Endodermal cell (in vitro differentiated cells): Measurements from ENCODE around the gene SEC22A. TPM values are rescaled to one million over a fixed set of nuclear protein-coding genes. Genes with fewer than 3 reads are reported as not detected.

Experiments
- DNase-seq: peaks from one replicate; pipeline ENCODE4 v3.0.0-alpha.2; 2017
- H3K27ac ChIP-seq: 2 replicates; pipeline ENCODE4 v1.5.1; 2013; ENCODE audit warnings: mild to moderate bottlenecking, low read depth, low read length, moderate library complexity
- H3K27me3 ChIP-seq: 2 replicates; pipeline ENCODE4 v1.6.1; 2013; ENCODE audit warnings: mild to moderate bottlenecking, low read length, moderate library complexity; ENCODE audit not compliant: insufficient read depth, control insufficient read depth, poor library complexity, severe bottlenecking
- H3K36me3 ChIP-seq: 2 replicates; pipeline ENCODE4 v1.7.0; 2013; ENCODE audit warnings: mild to moderate bottlenecking, low read length, moderate library complexity; ENCODE audit not compliant: control insufficient read depth, insufficient read depth
- H3K4me1 ChIP-seq: one replicate; pipeline ENCODE4 v1.7.0; 2013; ENCODE audit warnings: low read length; ENCODE audit not compliant: control insufficient read depth, insufficient read depth
- H3K4me3 ChIP-seq: 2 replicates; pipeline ENCODE4 v1.5.1; 2013; ENCODE audit warnings: mild to moderate bottlenecking, low read length, moderate library complexity
- H3K9ac ChIP-seq: 2 replicates; pipeline ENCODE4 v1.6.1; 2013; ENCODE audit warnings: mild to moderate bottlenecking, low read length, moderate library complexity; ENCODE audit not compliant: poor library complexity, severe bottlenecking; ENCODE audit errors: extremely low read depth
- H3K9me3 ChIP-seq: 2 replicates; pipeline ENCODE4 v1.6.1; 2013; ENCODE audit warnings: mild to moderate bottlenecking, low read length, moderate library complexity; ENCODE audit not compliant: control insufficient read depth
- H3K27ac Mint-ChIP-seq: 2 replicates; pipeline ENCODE4 v1.8.0; 2020; ENCODE audit warnings: mixed read lengths
- H3K27me3 Mint-ChIP-seq: 2 replicates; pipeline ENCODE4 v1.8.0; 2021; ENCODE audit warnings: mild to moderate bottlenecking, mixed read lengths; ENCODE audit not compliant: insufficient read depth
- H3K36me3 Mint-ChIP-seq: 2 replicates; pipeline ENCODE4 v1.8.0; 2020; ENCODE audit warnings: low read depth, mixed read lengths
- H3K4me1 Mint-ChIP-seq: 2 replicates; pipeline ENCODE4 v1.8.0; 2020; ENCODE audit warnings: mixed read lengths
- H3K4me3 Mint-ChIP-seq: 2 replicates; pipeline ENCODE4 v1.8.0; 2020; ENCODE audit warnings: mild to moderate bottlenecking, moderate library complexity, mixed read lengths
- H3K9me3 Mint-ChIP-seq: 2 replicates; pipeline ENCODE4 v1.8.0; 2020; ENCODE audit warnings: mild to moderate bottlenecking, mixed read lengths
- CTCF ChIP-seq: fragments of 200-600 bp; sonication (generic); conservative IDR thresholded peaks from 2 replicates; pipeline ENCODE4 v1.5.0; 2021; ENCODE audit warnings: antibody characterized with exemption, mild to moderate bottlenecking
- WGBS, 2 experiments: methylation state at CpG; one replicate each; pipeline versions ENCODE4 v1.1.5 to v1.1.7; 2013; ENCODE audit warnings: missing lambda C conversion rate in 2 of 2, mixed read lengths in 1 of 2; ENCODE audit not compliant: insufficient coverage in 1 of 2, insufficient read length in 1 of 2; 5-methylcytosine and 5-hydroxymethylcytosine counted together
- long read RNA-seq, 4 experiments: library from polyadenylated mRNA in 2 of 4; library from RNA in 1 of 4; library from capped mRNA in 1 of 4; stranded (forward) in 3 of 4; unstranded in 1 of 4; transcript quantifications; one replicate each; pipeline ENCODE4 v2.0.0, GENCODE V29; 2020 to 2021; ENCODE audit warnings: inconsistent platforms in 1 of 4
- polyA plus RNA-seq, 2 experiments: library from polyadenylated mRNA; stranded (reverse); fragments of 50-300 nt; gene quantifications; one replicate each; pipeline ENCODE4 v1.2.3, GENCODE V29; 2013
- total RNA-seq, 2 donors: library from RNA; stranded (reverse); fragmentation: NEBNext Ultra II Directional in 1 of 2; extraction: Animal tissue kit (Norgen Biotek cat#: 25700) in 1 of 2; gene quantifications; 2 replicates in 1 of 2; 3 replicates in 1 of 2; pipeline ENCODE4 v1.2.1, GENCODE V29; 2021

SEC22A gene
- 10 to 100 TPM; 19.5 to 21.8 TPM for total RNA-seq
- 26.2 TPM for polyA plus RNA-seq (2013, experiment 1 of 2)
- polyA plus RNA-seq (2013, experiment 2 of 2), result 23.2 TPM
- long read RNA-seq, experiment 1, full-length matches to known transcripts, result 5 of 14 reads
- long read RNA-seq, experiment 1, partial matches to known transcripts, result 3 of 14 reads
- long read RNA-seq, experiment 1, other reads (novel, unspliced or antisense), result 6 of 14 reads
- long read RNA-seq, experiment 2, transcript SEC22A-210 (7 exons, 972 nt), result major isoform, 36 of 49 reads
- long read RNA-seq, experiment 2, partial matches to known transcripts, result 1 of 49 reads
- long read RNA-seq, experiment 2, other reads (novel, unspliced or antisense), result 12 of 49 reads
- long read RNA-seq, experiment 3, full-length matches to known transcripts, result 77 of 94 reads
- long read RNA-seq, experiment 3, partial matches to known transcripts, result 4 of 94 reads
- long read RNA-seq, experiment 3, other reads (novel, unspliced or antisense), result 13 of 94 reads
- long read RNA-seq, experiment 4, full-length matches to known transcripts, result 54 of 81 reads
- long read RNA-seq, experiment 4, partial matches to known transcripts, result 1 of 81 reads
- long read RNA-seq, experiment 4, other reads (novel, unspliced or antisense), result 26 of 81 reads

- no peak for TF ChIP-seq CTCF
- Histone ChIP-seq H3K9me3 (peaks cover 12% of the 10 kb centered on the region), H3K9ac (peak within 1 kb of the TSS; percentile 87), H3K4me3 (peak within 1 kb of the TSS; percentile 96), H3K36me3 (peaks cover 8% of the 10 kb centered on the region), H3K27ac (peak within 1 kb of the TSS; percentile 78), H3K27me3 (no peaks in the 10 kb centered on the region), H3K4me1 (no peaks in the 10 kb centered on the region)
- WGBS, 2 experiments, result 0% methylated on average over 23 to 60 of the region's 60 CpGs
- peak within 1 kb of the TSS; percentile 95 for H3K27ac Mint-ChIP-seq
- DNase-seq, result peak; percentile 99
- H3K27me3 Mint-ChIP-seq, result no peaks in the 10 kb centered on the region
- peak within 1 kb of the TSS; percentile 92 for H3K4me3 Mint-ChIP-seq
- peaks cover 2% of the 10 kb centered on the region for H3K36me3 Mint-ChIP-seq
- H3K9me3 Mint-ChIP-seq, result peaks cover 17% of the 10 kb centered on the region
- peaks cover 14% of the 10 kb centered on the region for H3K4me1 Mint-ChIP-seq
Measured at GRCh38 chr3:123201557-123202427, at the start of gene SEC22A. Gene SEC22A, plus strand, starts transcription at chr3:123201943. Its CDS starts 7,275 bp downstream, at chr3:123209218.

GRCh38 chr3:123152687-123153086 is 49.1 kb upstream of the SEC22A start:
- peaks cover 90% of the 10 kb centered on the region for H3K36me3 ChIP-seq
- Mint-ChIP-seq H3K9me3 (no peaks in the 10 kb centered on the region), H3K27ac (no peak overlapping the region), H3K4me1 (peaks cover 19% of the 10 kb centered on the region), H3K27me3 (no peaks in the 10 kb centered on the region), H3K4me3 (no peak overlapping the region), H3K36me3 (peaks cover 54% of the 10 kb centered on the region)
- H3K4me1 ChIP-seq, result no peaks in the 10 kb centered on the region
- 66 to 88% methylated on average over 3 of the region's 3 CpGs for WGBS, 2 experiments
- H3K9me3 ChIP-seq, result no peaks in the 10 kb centered on the region
- no peak for DNase-seq
- no peaks in the 10 kb centered on the region for H3K27me3 ChIP-seq
- H3K27ac ChIP-seq, result peak overlapping the region; percentile 81
- TF ChIP-seq CTCF, result no peak
- H3K4me3 ChIP-seq, result no peak overlapping the region
- no peak overlapping the region for H3K9ac ChIP-seq
